Keratinocyte (primary cell): ENCODE measurements around the gene IFFO2. TPM values are rescaled to one million over a fixed set of nuclear protein-coding genes. Genes with fewer than 3 reads are reported as not detected.

Experiments
- DNase-seq: peaks from one replicate; pipeline ENCODE4 v3.0.0-alpha.2; 2011; ENCODE audit warnings: low read depth, missing footprints, low spot score
- FAIRE-seq: peaks from 2 replicates; lab custom pipeline; 2011; peaks lifted over from hg19 to GRCh38; lab: Jason Lieb, UNC
- H2AFZ ChIP-seq: 2 replicates; pipeline ENCODE4 v1.6.0; 2012; ENCODE audit warnings: low read length, control low read depth, inconsistent platforms; ENCODE audit not compliant: control insufficient read depth
- H3K27ac ChIP-seq: 2 replicates; pipeline ENCODE4 v1.5.1; 2011; ENCODE audit warnings: low read length; ENCODE audit not compliant: control insufficient read depth, insufficient read depth
- H3K27me3 ChIP-seq: 3 replicates; pipeline ENCODE4 v1.6.0; 2011; ENCODE audit warnings: low read length; ENCODE audit not compliant: control insufficient read depth, insufficient read depth; ENCODE audit errors: extremely low read depth
- H3K36me3 ChIP-seq, 2 experiments: 2 replicates in 1 of 2; 3 replicates in 1 of 2; pipeline ENCODE4 v1.5.1; 2011; ENCODE audit warnings: low read length in 2 of 2, mild to moderate bottlenecking in 1 of 2; ENCODE audit not compliant: control insufficient read depth in 2 of 2, insufficient read depth in 2 of 2; ENCODE audit errors: extremely low read depth in 1 of 2
- H3K4me1 ChIP-seq: 3 replicates; pipeline ENCODE4 v1.5.1; 2011; ENCODE audit warnings: low read length; ENCODE audit not compliant: control insufficient read depth, insufficient read depth; ENCODE audit errors: extremely low read depth
- H3K4me2 ChIP-seq: 3 replicates; pipeline ENCODE4 v1.6.0; 2011; ENCODE audit warnings: low read depth, low read length; ENCODE audit not compliant: control insufficient read depth, insufficient read depth; ENCODE audit errors: extremely low read depth
- H3K4me3 ChIP-seq, 3 experiments: fragments of 200-600 bp in 1 of 3; sonication (generic) in 1 of 3; 2 replicates in 2 of 3; 3 replicates in 1 of 3; pipeline ENCODE4 v1.5.1; 2011 to 2016; ENCODE audit warnings: low read length in 3 of 3, mild to moderate bottlenecking in 3 of 3, control low read depth in 2 of 3, inconsistent platforms in 1 of 3, low read depth in 1 of 3, mixed read lengths in 1 of 3, mixed run types in 1 of 3, moderate library complexity in 1 of 3; ENCODE audit not compliant: control insufficient read depth in 2 of 3, insufficient read depth in 2 of 3; ENCODE audit errors: extremely low read depth in 1 of 3
- H3K79me2 ChIP-seq: 2 replicates; pipeline ENCODE4 v1.6.0; 2012; ENCODE audit warnings: low read length; ENCODE audit not compliant: control insufficient read depth, insufficient read depth
- H3K9ac ChIP-seq: 3 replicates; pipeline ENCODE4 v1.6.0; 2011; ENCODE audit warnings: low read length; ENCODE audit not compliant: control insufficient read depth, insufficient read depth; ENCODE audit errors: extremely low read depth
- H3K9me1 ChIP-seq: 3 replicates; pipeline ENCODE4 v1.6.0; 2011; ENCODE audit warnings: low read length; ENCODE audit not compliant: control insufficient read depth, insufficient read depth; ENCODE audit errors: extremely low read depth
- H3K9me3 ChIP-seq: 2 replicates; pipeline ENCODE4 v1.5.1; 2012; ENCODE audit warnings: low read depth, low read length; ENCODE audit not compliant: control insufficient read depth
- H4K20me1 ChIP-seq: 3 replicates; pipeline ENCODE4 v1.6.0; 2011; ENCODE audit warnings: low read length; ENCODE audit not compliant: control insufficient read depth, insufficient read depth; ENCODE audit errors: extremely low read depth
- CTCF ChIP-seq, 3 experiments: IDR thresholded peaks in 1 of 3; conservative IDR thresholded peaks in 1 of 3; optimal IDR thresholded peaks in 1 of 3; 2 replicates in 2 of 3; 3 replicates in 1 of 3; pipeline versions ENCODE3 to v1.5.1; 2011; ENCODE audit warnings: low read length in 3 of 3, mild to moderate bottlenecking in 3 of 3, moderate library complexity in 2 of 3, control low read depth in 1 of 3, inconsistent platforms in 1 of 3; ENCODE audit not compliant: insufficient read depth in 2 of 3; ENCODE audit errors: extremely low read depth in 1 of 3
- EZH2 ChIP-seq: IDR thresholded peaks from one replicate; pipeline ENCODE4 v1.6.1; 2012; ENCODE audit warnings: inconsistent platforms, mild to moderate bottlenecking, low read length, moderate library complexity
- dilution Hi-C: fragments of 300-500 bp; cut with MboI; formaldehyde crosslinking; loops from one replicate; pipeline ENCODE4 v1.7.0; 2020; ENCODE audit warnings: low sequenced_read_pairs; ENCODE audit not compliant: extremely low pct_ligation_motif_present
- polyA plus RNA-seq, 5 experiments: library from polyadenylated mRNA; depleted of rRNA in 3 of 5; stranded (reverse) in 3 of 5; stranded (forward) in 1 of 5; unstranded in 1 of 5; fragments of >200 nt; gene quantifications; 1 replicate in 1 of 5; 2 replicates in 3 of 5; 3 replicates in 1 of 5; pipeline versions ENCODE4 v1.2.1 to v1.2.3, GENCODE V29; 2011 to 2012; ENCODE audit warnings: missing spikeins in 2 of 5, low read depth in 1 of 5, low replicate concordance in 1 of 5

Gene IFFO2
- polyA plus RNA-seq, 1 donor (not counting 4 experiments of a cell fraction or from before 2014, with no cell fraction given) = 57.9 TPM

- dilution Hi-C loops = no loop called here
- no peaks in the 10 kb centered on the region for H3K9me3 ChIP-seq
- FAIRE-seq = no peak
Measured at GRCh38 chr1:18865176-18865575, 91.3 kb downstream of the IFFO2 start.

GRCh38 chr1:18861590-18861989 is 94.9 kb downstream of the IFFO2 start:
- Histone ChIP-seq H3K27ac (no peak overlapping the region), H3K9me1 (no peaks in the 10 kb centered on the region), H3K4me1 (no peaks in the 10 kb centered on the region), H4K20me1 (no peaks in the 10 kb centered on the region), H3K4me3 (no peak overlapping the region), H3K9ac (no peak overlapping the region), H3K79me2 (no peaks in the 10 kb centered on the region), H3K9me3 (no peaks in the 10 kb centered on the region), H3K36me3 (no peaks in the 10 kb centered on the region), H3K4me2 (no peak overlapping the region), H2AFZ (no peak overlapping the region), H3K27me3 (peaks cover 8% of the 10 kb centered on the region)
- FAIRE-seq (no peak), DNase-seq (no peak)
- dilution Hi-C loops = no loop called here
- TF ChIP-seq CTCF (optimal IDR thresholded peaks at IDR 0.05 in 1 of 3, IDR thresholded peaks at IDR 0.05 in 1 of 3, conservative IDR thresholded peaks at IDR 0.05 in 1 of 3; ENCODE audit: extremely low read depth in 1 of 3, insufficient read depth in 2 of 3, low read length in 3 of 3) (no peak), EZH2 (no peak)

More at GRCh38 chr1:18865176-18865575, 91.3 kb downstream of the IFFO2 start:
- TF ChIP-seq CTCF (optimal IDR thresholded peaks at IDR 0.05 in 1 of 3, IDR thresholded peaks at IDR 0.05 in 1 of 3, conservative IDR thresholded peaks at IDR 0.05 in 1 of 3; ENCODE audit: extremely low read depth in 1 of 3, insufficient read depth in 2 of 3, low read length in 3 of 3) (no peak), EZH2 (no peak)
- H3K9me1 ChIP-seq = no peaks in the 10 kb centered on the region
- no peak for DNase-seq
- no peaks in the 10 kb centered on the region for H3K79me2 ChIP-seq
- no peak overlapping the region for H3K4me2 ChIP-seq
- no peak overlapping the region for H2AFZ ChIP-seq
- no peak overlapping the region for H3K9ac ChIP-seq
- H3K27me3 ChIP-seq = peaks cover 8% of the 10 kb centered on the region
- H4K20me1 ChIP-seq = no peaks in the 10 kb centered on the region
- H3K27ac ChIP-seq = no peak overlapping the region
- H3K4me3 ChIP-seq = no peak overlapping the region
- no peaks in the 10 kb centered on the region for H3K36me3 ChIP-seq
- H3K4me1 ChIP-seq = no peaks in the 10 kb centered on the region
